Measurements from ENCODE around the gene LZTS2. TPM values are rescaled to one million over a fixed set of nuclear protein-coding genes. Genes with fewer than 3 reads are reported as not detected.
A peak's percentile ranks its signal among the peaks of the same experiment; 100 is the strongest.

Gene LZTS2
- total RNA-seq, 1 experiment from 2014 or later: 93.0 TPM

DNA sequence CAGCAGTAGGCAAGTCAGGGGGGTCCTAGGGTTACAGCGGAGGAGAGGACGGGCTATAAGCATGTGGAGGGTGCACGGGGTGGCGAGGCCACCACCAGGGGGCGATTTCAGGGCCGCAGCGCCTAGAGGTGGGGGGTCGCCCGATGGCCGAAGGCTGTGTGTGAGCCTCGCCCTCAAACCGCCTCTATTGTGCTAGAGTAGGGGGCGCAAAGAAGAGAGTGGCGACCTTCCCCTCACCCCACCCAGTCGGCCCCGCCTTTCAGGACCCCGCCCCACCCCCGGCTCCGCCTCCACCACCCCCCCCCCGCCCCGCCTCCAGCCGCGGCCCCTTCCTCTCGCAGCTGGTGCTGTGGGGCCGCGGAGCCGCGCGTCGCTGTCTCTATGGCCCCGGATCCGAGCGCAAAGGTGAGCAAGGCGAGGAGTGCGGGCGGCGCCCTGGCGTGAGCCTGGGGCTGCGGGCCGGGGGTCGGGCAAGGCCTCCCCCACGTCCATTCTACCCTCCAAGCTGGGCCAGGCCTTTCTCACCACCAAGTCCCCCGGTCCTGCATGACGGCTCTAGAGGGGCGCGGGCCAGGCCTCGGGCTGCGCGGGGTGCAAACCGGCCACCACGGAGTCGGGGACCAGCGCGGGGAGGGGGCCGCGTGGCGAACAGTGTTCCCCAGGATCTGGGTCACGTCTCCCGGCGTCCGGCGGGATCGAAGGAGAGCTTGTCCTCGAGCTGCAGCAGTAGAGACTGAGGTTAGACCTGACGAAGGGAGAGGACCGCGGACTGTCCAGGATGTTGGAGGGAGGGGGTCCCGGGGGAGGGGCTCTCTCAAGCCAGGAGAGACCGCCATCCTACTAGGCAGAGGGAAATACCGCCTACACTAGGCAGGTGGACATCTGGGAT is 30.2 kb upstream of the LZTS2 start, which contains the start of gene SEMA4G:
TSS of gene SEMA4G (plus strand) at position 318 of the 889 bp plus-strand sequence. CDS start 3,409 bp downstream, outside the sequence.
- Histone ChIP-seq H2AFZ (ENCODE audit: low read depth, low read length, poor library complexity, severe bottlenecking) (peak within 1 kb of the TSS; percentile 91), H3K79me2 (ENCODE audit: insufficient read depth, low read length) (no peaks in the 10 kb centered on the region), H3K27me3 (ENCODE audit: insufficient read depth, low read length) (no peaks in the 10 kb centered on the region), H3K4me1 (ENCODE audit: control insufficient read depth in 1 of 2, insufficient read depth in 2 of 2, low read length in 2 of 2) (peaks cover 7 to 32% of the 10 kb centered on the region in 2 experiments; a peak in 3 of 4 replicates), H3K9me2 (ENCODE audit: insufficient read depth) (no peaks in the 10 kb centered on the region), H3K9me3 (ENCODE audit: control insufficient read depth in 1 of 2, insufficient read depth in 1 of 2, low read depth in 1 of 2, low read length in 2 of 2) (no peaks in the 10 kb centered on the region), H3K4me3 (replicated peaks in 1 of 2; ENCODE audit: low read depth in 1 of 2, low read length in 2 of 2) (peak within 1 kb of the TSS; percentile 66 to 86), H3K36me3 (ENCODE audit: control insufficient read depth in 1 of 2, insufficient read depth in 2 of 2, low read length in 2 of 2) (peaks cover 0 to 5% of the 10 kb centered on the region in 2 experiments; a peak in 2 of 4 replicates), H4K20me1 (ENCODE audit: insufficient read depth) (no peaks in the 10 kb centered on the region), H3K4me2 (ENCODE audit: low read length) (peak within 1 kb of the TSS; percentile 98), H3K27ac (ENCODE audit: low read depth, low read length) (peak within 1 kb of the TSS; percentile 40; the same call in 1 of the 2 replicates), H3K9ac (ENCODE audit: low read length) (peak within 1 kb of the TSS; percentile 75)
- CTCF ChIA-PET: interaction anchor here (0.6 to 1.7 kb wide), 5 partner anchors 10 to 81 kb away, joined by 3 to 9 read pairs (median 4); no protein-coding TSS in a partner anchor
- ATAC-seq (peak; percentile 85), DNase-seq (ENCODE audit: low read depth, low spot score) (peak; percentile 21)
- BruUV-seq (replicated peaks): no TSS peak
- intact Hi-C loops (cut with micrococcal nuclease): loop anchor here (1.0 kb wide), 1 partner anchor 44 kb away; no protein-coding TSS in a partner anchor
- RAD21 ChIA-PET (ENCODE audit: low non-redundant PET in 1 of 2, low total read pairs in 2 of 2, uncharacterized antibody in 2 of 2, unreplicated experiment in 2 of 2): interaction anchor here in 1 of 2 experiments (0.6 kb wide), 1 partner anchor 14 kb away, joined by 3 read pairs; no protein-coding TSS in a partner anchor
- TF ChIP-seq, protein P1, sequence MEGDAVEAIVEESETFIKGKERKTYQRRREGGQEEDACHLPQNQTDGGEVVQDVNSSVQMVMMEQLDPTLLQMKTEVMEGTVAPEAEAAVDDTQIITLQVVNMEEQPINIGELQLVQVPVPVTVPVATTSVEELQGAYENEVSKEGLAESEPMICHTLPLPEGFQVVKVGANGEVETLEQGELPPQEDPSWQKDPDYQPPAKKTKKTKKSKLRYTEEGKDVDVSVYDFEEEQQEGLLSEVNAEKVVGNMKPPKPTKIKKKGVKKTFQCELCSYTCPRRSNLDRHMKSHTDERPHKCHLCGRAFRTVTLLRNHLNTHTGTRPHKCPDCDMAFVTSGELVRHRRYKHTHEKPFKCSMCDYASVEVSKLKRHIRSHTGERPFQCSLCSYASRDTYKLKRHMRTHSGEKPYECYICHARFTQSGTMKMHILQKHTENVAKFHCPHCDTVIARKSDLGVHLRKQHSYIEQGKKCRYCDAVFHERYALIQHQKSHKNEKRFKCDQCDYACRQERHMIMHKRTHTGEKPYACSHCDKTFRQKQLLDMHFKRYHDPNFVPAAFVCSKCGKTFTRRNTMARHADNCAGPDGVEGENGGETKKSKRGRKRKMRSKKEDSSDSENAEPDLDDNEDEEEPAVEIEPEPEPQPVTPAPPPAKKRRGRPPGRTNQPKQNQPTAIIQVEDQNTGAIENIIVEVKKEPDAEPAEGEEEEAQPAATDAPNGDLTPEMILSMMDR (IDR thresholded peaks at IDR 0.05 in 2 of 3, conservative IDR thresholded peaks at IDR 0.05 in 1 of 3; ENCODE audit: borderline replicate concordance in 1 of 3, insufficient read depth in 1 of 3, low read depth in 2 of 3, low read length in 2 of 3): peak in 2 of 3 experiments; percentile 86 to 92; a peak in 5 of 6 replicates
- TF ChIP-seq CBX3 (IDR thresholded peaks at IDR 0.05; ENCODE audit: low read depth) (no peak), SRF (IDR thresholded peaks at IDR 0.05; ENCODE audit: low read depth) (no peak), EZH2phosphoT487 (IDR thresholded peaks at IDR 0.05; ENCODE audit: borderline replicate concordance) (no peak), ZFX (IDR thresholded peaks at IDR 0.05) (peak; percentile 64; the same call in 1 of the 2 replicates), POLR2AphosphoS5 (IDR thresholded peaks at IDR 0.05; ENCODE audit: low read depth, low read length) (peak; percentile 50)
- TF ChIP-seq, protein P2, sequence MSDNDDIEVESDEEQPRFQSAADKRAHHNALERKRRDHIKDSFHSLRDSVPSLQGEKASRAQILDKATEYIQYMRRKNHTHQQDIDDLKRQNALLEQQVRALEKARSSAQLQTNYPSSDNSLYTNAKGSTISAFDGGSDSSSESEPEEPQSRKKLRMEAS (IDR thresholded peaks at IDR 0.05): peak; percentile 69; the same call in 1 of the 2 replicates
- POLR2A ChIA-PET: interaction anchor here (0.6 kb wide), 1 partner anchor 400 kb away, joined by 3 read pairs; no protein-coding TSS in a partner anchor
